Measurements from ENCODE around the gene ST6GALNAC1. TPM values are rescaled to one million over a fixed set of nuclear protein-coding genes. Genes with fewer than 3 reads are reported as not detected.

ST6GALNAC1 gene
- total and polyA plus RNA-seq, 2 of the 13 experiments (the other 11 are each of a cell fraction or from before 2014, with no cell fraction given), result not detected

- TF ChIP-seq TRIM22 (IDR thresholded peaks at IDR 0.05) (no peak), ZNF83 (CRISPR knock-in tag; IDR thresholded peaks at IDR 0.05; ENCODE audit: borderline replicate concordance) (no peak), ZNF770 (CRISPR knock-in tag; IDR thresholded peaks at IDR 0.05) (0 out of 2 replicates have a peak, but pooled peaks have one; percentile 16), ZNF441 (CRISPR knock-in tag; IDR thresholded peaks at IDR 0.05; ENCODE audit: borderline replicate concordance) (0 out of 2 replicates have a peak, but pooled peaks have one; percentile 37), PAF1 (CRISPR knock-in tag; IDR thresholded peaks at IDR 0.05) (no peak), BCL6 (CRISPR knock-in tag; IDR thresholded peaks at IDR 0.05) (peak; percentile 33; the same call in 1 of the 2 replicates), HNRNPUL1 (IDR thresholded peaks at IDR 0.05; ENCODE audit: low read depth, low read length) (no peak), EP300 (IDR thresholded peaks at IDR 0.05; ENCODE audit: low read depth in 2 of 2, low read length in 2 of 2) (peak in 1 of 2 experiments; percentile 56; a peak in 1 of 4 replicates), EP300 (CRISPR knock-in tag; IDR thresholded peaks at IDR 0.05; ENCODE audit: borderline replicate concordance) (0 out of 2 replicates have a peak, but pooled peaks have one; percentile 9), ZNF768 (CRISPR knock-in tag; IDR thresholded peaks at IDR 0.05) (peak; percentile 94), SIN3B (IDR thresholded peaks at IDR 0.05; ENCODE audit: low read length) (no peak), PHF21A (CRISPR knock-in tag; IDR thresholded peaks at IDR 0.05) (peak; percentile 92), ZNF749 (CRISPR knock-in tag; IDR thresholded peaks at IDR 0.05; ENCODE audit: borderline replicate concordance) (no peak), ZHX1 (CRISPR knock-in tag; IDR thresholded peaks at IDR 0.05; ENCODE audit: low read depth) (no peak), MED13 (CRISPR knock-in tag; IDR thresholded peaks at IDR 0.05) (no peak), ZNF652 (CRISPR knock-in tag; IDR thresholded peaks at IDR 0.05; ENCODE audit: borderline replicate concordance, low read depth) (no peak), REXO4 (CRISPR knock-in tag; IDR thresholded peaks at IDR 0.05; ENCODE audit: borderline replicate concordance) (no peak), THRA (CRISPR knock-in tag; IDR thresholded peaks at IDR 0.05; ENCODE audit: borderline replicate concordance) (peak; percentile 92; the same call in 1 of the 2 replicates), MNT (IDR thresholded peaks at IDR 0.05) (peak; percentile 79)
Measured at GRCh38 chr17:76691379-76692191, 48.0 kb upstream of the ST6GALNAC1 start (continued).

All from HepG2 (cell line).